ENCODE measurements around the gene REEP2. TPM values are rescaled to one million over a fixed set of nuclear protein-coding genes. Genes with fewer than 3 reads are reported as not detected.

The REEP2 gene
- polyA plus RNA-seq, 1 of the 3 experiments (the other 2 are of a cell fraction) = 31.2 TPM

DNA sequence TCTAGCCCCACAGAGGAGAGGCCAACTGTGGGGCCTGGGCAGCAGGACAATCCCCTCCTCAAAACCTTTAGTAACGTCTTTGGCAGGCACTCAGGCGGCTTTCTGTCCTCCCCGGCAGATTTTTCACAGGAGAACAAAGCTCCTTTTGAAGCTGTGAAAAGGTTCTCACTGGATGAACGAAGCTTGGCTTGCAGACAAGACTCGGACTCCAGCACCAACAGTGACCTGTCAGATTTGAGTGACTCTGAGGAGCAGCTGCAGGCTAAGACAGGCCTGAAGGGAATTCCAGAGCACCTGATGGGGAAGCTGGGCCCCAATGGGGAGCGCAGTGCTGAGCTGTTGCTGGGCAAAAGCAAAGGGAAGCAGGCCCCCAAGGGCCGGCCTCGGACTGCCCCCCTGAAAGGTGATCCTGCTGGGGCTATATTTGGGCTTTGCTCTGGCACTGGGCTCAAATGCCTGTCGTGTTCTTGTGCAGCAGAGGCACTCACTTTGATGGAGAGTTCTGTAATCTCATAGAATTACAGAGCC lies 46.9 kb upstream of the REEP2 start:
- Histone ChIP-seq H2AFZ (ENCODE audit: low read depth) (no peak overlapping the region), H3K27me3 (ENCODE audit: insufficient read depth) (no peaks in the 10 kb centered on the region), H3F3A (replicated peaks; ENCODE audit: insufficient read depth) (no peaks in the 10 kb centered on the region), H3K79me2 (ENCODE audit: insufficient read depth) (no peaks in the 10 kb centered on the region), H3K4me2 (no peak overlapping the region), H3K4me3 (ENCODE audit: low read depth in 2 of 2, low read length in 1 of 2) (no peak overlapping the region), H3K4me1 (ENCODE audit: control insufficient read depth in 1 of 2, insufficient read depth in 2 of 2, low read depth in 1 of 2, low read length in 1 of 2) (no peaks in the 10 kb centered on the region), H4K20me1 (ENCODE audit: insufficient read depth) (no peaks in the 10 kb centered on the region), H3K9me2 (no peaks in the 10 kb centered on the region), H3K9me3 (no peaks in the 10 kb centered on the region), H3K36me3 (replicated peaks in 1 of 2; ENCODE audit: control insufficient read depth in 1 of 2, insufficient read depth in 2 of 2, low read length in 1 of 2) (peaks cover 56 to 60% of the 10 kb centered on the region in 2 experiments), H3K9ac (no peak overlapping the region), H3K27ac (ENCODE audit: low read depth in 2 of 2, low read length in 1 of 2) (no peak overlapping the region)
- POLR2A ChIA-PET = no interaction called here
- 95% methylated on average over 7 of the region's 9 CpGs for WGBS (ENCODE audit: low lambda C conversion rate)
- no peak for DNase-seq
- CTCF ChIA-PET = interaction anchor here (1.6 kb wide), 1 partner anchor 57 kb away, joined by 4 read pairs; no protein-coding TSS in a partner anchor
- TF ChIP-seq, protein P1, sequence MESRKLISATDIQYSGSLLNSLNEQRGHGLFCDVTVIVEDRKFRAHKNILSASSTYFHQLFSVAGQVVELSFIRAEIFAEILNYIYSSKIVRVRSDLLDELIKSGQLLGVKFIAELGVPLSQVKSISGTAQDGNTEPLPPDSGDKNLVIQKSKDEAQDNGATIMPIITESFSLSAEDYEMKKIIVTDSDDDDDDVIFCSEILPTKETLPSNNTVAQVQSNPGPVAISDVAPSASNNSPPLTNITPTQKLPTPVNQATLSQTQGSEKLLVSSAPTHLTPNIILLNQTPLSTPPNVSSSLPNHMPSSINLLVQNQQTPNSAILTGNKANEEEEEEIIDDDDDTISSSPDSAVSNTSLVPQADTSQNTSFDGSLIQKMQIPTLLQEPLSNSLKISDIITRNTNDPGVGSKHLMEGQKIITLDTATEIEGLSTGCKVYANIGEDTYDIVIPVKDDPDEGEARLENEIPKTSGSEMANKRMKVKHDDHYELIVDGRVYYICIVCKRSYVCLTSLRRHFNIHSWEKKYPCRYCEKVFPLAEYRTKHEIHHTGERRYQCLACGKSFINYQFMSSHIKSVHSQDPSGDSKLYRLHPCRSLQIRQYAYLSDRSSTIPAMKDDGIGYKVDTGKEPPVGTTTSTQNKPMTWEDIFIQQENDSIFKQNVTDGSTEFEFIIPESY (IDR thresholded peaks at IDR 0.05; ENCODE audit: borderline replicate concordance, low read depth) = no peak

DNA sequence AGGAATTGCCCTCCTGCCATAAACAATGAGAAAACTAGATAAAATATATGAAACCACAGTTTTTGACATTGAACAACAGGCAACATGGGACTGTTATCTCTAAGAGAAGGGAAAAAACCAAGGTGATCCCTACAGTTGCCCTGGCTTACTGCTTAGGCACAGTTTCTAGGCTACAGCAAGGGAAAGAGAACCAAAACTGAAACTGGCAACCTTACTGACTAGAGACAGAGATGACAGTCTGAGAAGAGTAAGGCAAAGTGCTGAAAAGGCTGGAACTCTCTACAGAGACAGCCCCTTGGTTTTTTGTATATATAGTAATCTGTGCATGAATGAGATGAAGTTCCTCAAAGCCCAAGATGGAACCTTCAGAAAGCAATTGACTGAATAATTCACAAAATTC lies 36.2 kb upstream of the REEP2 start:
- Histone ChIP-seq H3K4me1 (ENCODE audit: control insufficient read depth in 1 of 2, insufficient read depth in 2 of 2, low read depth in 1 of 2, low read length in 1 of 2) (no peaks in the 10 kb centered on the region), H3K36me3 (replicated peaks in 1 of 2; ENCODE audit: control insufficient read depth in 1 of 2, insufficient read depth in 2 of 2, low read length in 1 of 2) (peaks cover 38 to 49% of the 10 kb centered on the region in 2 experiments), H3K4me3 (ENCODE audit: low read depth in 2 of 2, low read length in 1 of 2) (no peak overlapping the region), H3K9me2 (no peaks in the 10 kb centered on the region), H4K20me1 (ENCODE audit: insufficient read depth) (no peaks in the 10 kb centered on the region), H3F3A (replicated peaks; ENCODE audit: insufficient read depth) (no peaks in the 10 kb centered on the region), H3K4me2 (no peak overlapping the region), H3K79me2 (ENCODE audit: insufficient read depth) (no peaks in the 10 kb centered on the region), H3K9me3 (no peaks in the 10 kb centered on the region), H3K27me3 (ENCODE audit: insufficient read depth) (no peaks in the 10 kb centered on the region), H3K27ac (ENCODE audit: low read depth in 2 of 2, low read length in 1 of 2) (no peak overlapping the region), H3K9ac (no peak overlapping the region), H2AFZ (ENCODE audit: low read depth) (no peak overlapping the region)
- DNase-seq = no peak
- POLR2A ChIA-PET = interaction anchor here (0.6 kb wide), 1 partner anchor 20 kb away, joined by 3 read pairs; no protein-coding TSS in a partner anchor
- TF ChIP-seq YY1 (IDR thresholded peaks at IDR 0.05; ENCODE audit: low read depth) = no peak
- CTCF ChIA-PET = no interaction called here

DNA sequence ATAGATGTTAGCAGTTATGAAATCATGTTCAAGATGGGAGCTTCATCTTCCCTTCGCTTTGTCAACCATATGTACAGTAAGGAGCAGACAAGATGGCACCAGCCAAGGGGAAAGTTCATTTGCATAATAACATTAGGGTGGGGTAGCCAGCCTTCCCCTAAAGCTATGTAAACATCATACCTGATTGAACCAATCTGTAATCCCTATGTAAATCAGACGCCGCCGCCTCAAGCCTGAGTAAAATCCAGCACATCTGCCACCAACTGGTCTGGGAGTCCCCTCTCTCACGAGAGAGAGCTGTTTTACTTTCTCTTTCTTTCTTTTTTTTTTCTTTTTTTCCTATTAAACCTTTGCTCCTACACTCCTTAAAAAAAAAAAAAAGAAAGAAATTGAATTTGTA lies 30.8 kb upstream of the REEP2 start:
- H3K9ac ChIP-seq = no peak overlapping the region
- no peak overlapping the region for H3K4me3 ChIP-seq (ENCODE audit: low read depth in 2 of 2, low read length in 1 of 2)
- H3K36me3 ChIP-seq (replicated peaks in 1 of 2; ENCODE audit: control insufficient read depth in 1 of 2, insufficient read depth in 2 of 2, low read length in 1 of 2) = peaks cover 17 to 32% of the 10 kb centered on the region in 2 experiments
- H2AFZ ChIP-seq (ENCODE audit: low read depth) = no peak overlapping the region
- no peak overlapping the region for H3K4me2 ChIP-seq
- no peaks in the 10 kb centered on the region for H4K20me1 ChIP-seq (ENCODE audit: insufficient read depth)
- ChIA-PET POLR2A (no interaction called here), CTCF (interaction anchor here (1.0 to 1.9 kb wide), 2 partner anchors 23 to 56 kb away, joined by 3 to 9 read pairs; partner anchors contain the start of gene KDM3B)
- no peaks in the 10 kb centered on the region for H3K9me3 ChIP-seq
- no peak for DNase-seq
- peaks cover 11% of the 10 kb centered on the region for H3F3A ChIP-seq (replicated peaks; ENCODE audit: insufficient read depth)
- H3K27me3 ChIP-seq (ENCODE audit: insufficient read depth) = no peaks in the 10 kb centered on the region
- H3K4me1 ChIP-seq (ENCODE audit: control insufficient read depth in 1 of 2, insufficient read depth in 2 of 2, low read depth in 1 of 2, low read length in 1 of 2) = no peaks in the 10 kb centered on the region
- H3K27ac ChIP-seq (ENCODE audit: low read depth in 2 of 2, low read length in 1 of 2) = no peak overlapping the region
- no peaks in the 10 kb centered on the region for H3K79me2 ChIP-seq (ENCODE audit: insufficient read depth)
- WGBS (ENCODE audit: low lambda C conversion rate) = 93% methylated on average over 5 of the region's 5 CpGs
- no peaks in the 10 kb centered on the region for H3K9me2 ChIP-seq
- TF ChIP-seq TAF1 (IDR thresholded peaks at IDR 0.05; ENCODE audit: borderline replicate concordance, low read depth, low read length) (no peak), TEAD4 (IDR thresholded peaks at IDR 0.05; ENCODE audit: borderline replicate concordance, insufficient read depth) (no peak), SMC3 (IDR thresholded peaks at IDR 0.05; ENCODE audit: low read depth, low read length) (no peak), MXI1 (IDR thresholded peaks at IDR 0.05; ENCODE audit: low read depth, low read length) (no peak), YY1 (IDR thresholded peaks at IDR 0.05; ENCODE audit: low read depth) (no peak)
- TF ChIP-seq, protein P2, sequence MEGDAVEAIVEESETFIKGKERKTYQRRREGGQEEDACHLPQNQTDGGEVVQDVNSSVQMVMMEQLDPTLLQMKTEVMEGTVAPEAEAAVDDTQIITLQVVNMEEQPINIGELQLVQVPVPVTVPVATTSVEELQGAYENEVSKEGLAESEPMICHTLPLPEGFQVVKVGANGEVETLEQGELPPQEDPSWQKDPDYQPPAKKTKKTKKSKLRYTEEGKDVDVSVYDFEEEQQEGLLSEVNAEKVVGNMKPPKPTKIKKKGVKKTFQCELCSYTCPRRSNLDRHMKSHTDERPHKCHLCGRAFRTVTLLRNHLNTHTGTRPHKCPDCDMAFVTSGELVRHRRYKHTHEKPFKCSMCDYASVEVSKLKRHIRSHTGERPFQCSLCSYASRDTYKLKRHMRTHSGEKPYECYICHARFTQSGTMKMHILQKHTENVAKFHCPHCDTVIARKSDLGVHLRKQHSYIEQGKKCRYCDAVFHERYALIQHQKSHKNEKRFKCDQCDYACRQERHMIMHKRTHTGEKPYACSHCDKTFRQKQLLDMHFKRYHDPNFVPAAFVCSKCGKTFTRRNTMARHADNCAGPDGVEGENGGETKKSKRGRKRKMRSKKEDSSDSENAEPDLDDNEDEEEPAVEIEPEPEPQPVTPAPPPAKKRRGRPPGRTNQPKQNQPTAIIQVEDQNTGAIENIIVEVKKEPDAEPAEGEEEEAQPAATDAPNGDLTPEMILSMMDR (IDR thresholded peaks at IDR 0.05) = no peak
- TF ChIP-seq, protein P3, sequence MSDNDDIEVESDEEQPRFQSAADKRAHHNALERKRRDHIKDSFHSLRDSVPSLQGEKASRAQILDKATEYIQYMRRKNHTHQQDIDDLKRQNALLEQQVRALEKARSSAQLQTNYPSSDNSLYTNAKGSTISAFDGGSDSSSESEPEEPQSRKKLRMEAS (IDR thresholded peaks at IDR 0.05; ENCODE audit: low read depth) = no peak
- TF ChIP-seq, protein P4, sequence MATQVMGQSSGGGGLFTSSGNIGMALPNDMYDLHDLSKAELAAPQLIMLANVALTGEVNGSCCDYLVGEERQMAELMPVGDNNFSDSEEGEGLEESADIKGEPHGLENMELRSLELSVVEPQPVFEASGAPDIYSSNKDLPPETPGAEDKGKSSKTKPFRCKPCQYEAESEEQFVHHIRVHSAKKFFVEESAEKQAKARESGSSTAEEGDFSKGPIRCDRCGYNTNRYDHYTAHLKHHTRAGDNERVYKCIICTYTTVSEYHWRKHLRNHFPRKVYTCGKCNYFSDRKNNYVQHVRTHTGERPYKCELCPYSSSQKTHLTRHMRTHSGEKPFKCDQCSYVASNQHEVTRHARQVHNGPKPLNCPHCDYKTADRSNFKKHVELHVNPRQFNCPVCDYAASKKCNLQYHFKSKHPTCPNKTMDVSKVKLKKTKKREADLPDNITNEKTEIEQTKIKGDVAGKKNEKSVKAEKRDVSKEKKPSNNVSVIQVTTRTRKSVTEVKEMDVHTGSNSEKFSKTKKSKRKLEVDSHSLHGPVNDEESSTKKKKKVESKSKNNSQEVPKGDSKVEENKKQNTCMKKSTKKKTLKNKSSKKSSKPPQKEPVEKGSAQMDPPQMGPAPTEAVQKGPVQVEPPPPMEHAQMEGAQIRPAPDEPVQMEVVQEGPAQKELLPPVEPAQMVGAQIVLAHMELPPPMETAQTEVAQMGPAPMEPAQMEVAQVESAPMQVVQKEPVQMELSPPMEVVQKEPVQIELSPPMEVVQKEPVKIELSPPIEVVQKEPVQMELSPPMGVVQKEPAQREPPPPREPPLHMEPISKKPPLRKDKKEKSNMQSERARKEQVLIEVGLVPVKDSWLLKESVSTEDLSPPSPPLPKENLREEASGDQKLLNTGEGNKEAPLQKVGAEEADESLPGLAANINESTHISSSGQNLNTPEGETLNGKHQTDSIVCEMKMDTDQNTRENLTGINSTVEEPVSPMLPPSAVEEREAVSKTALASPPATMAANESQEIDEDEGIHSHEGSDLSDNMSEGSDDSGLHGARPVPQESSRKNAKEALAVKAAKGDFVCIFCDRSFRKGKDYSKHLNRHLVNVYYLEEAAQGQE (IDR thresholded peaks at IDR 0.05; ENCODE audit: low read depth, low read length) = no peak
- TF ChIP-seq, protein P1 (IDR thresholded peaks at IDR 0.05; ENCODE audit: borderline replicate concordance, low read depth) = no peak
